ENCODE measurements around the gene CASP3.
"Not testable (repeated sequence)": the region's sequence is repeated elsewhere in the genome, so short reads cannot be mapped to it uniquely, and the experiment has no call there.

CASP3 gene

DNA sequence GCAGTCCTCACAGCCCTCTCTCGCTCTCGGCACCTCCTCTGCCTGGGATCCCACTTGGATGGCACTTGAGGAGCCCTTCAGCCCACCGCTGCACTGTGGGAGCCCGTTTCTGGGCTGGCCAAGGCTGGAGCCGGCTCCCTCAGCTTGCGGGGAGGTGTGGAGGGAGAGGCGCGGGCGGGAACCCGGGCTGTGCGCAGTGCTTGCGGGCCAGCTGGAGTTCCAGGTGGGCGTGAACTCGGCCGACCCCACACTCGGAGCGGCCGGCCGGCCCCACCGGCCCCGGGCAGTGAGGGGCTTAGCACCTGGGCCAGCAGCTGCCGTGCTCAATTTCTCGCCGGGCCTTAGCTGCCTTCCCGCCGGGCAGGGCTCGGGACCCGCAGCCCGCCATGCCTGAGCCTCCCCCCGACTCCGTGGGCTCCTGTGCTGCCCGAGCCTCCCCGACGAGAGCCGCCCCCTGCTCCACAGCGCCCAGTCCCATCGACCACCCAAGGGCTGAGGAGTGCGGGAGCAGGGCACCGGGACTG, 57.4 kb downstream of the CASP3 start:
- not testable (repeated sequence) for DNase-seq

- DNase-seq: no peak
Observed at GRCh38 chr4:184591070-184591677, 58.1 kb downstream of the CASP3 start.

DNA sequence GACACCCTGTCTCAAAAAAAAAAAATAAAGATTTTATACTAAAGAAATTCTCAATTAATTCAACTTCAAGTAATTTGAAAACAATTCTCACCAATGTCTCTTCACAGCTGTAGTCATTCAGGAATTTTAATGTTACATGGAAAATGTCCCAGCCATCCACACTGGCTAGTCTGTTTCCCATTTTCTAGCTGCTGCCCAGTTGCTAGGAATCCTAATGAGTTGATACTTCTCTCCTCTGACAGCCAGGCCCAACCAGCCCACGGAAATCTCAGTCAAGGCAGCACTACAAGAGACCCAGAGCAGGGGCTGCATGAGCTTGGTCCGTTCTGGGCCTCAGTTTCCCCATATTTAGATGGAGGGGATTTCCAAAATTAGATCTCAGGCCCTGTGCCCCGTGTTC, 59.1 kb downstream of the CASP3 start:
- DNase-seq: no peak

DNA sequence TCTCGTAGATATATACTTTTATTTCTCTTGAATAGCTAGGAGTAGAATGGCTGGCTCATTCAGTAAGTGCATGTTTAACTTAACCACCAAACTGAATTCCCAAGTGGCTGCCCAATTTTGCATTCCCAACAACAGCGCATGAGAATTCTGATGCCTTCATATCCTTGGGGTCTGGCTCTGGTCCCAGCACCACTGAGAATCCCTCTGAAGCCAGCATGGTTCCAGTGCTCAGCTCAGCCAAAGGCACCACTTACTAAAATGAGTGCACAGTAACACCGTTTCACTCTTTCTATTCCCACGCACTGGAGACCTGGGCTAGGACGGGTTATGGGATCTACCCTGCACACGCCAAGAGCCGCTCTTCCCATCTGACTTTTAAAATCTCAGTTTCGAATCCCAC, 60.4 kb downstream of the CASP3 start:
- DNase-seq: no peak

- no peak for DNase-seq
Observed at GRCh38 chr4:184587701-184588100, 61.5 kb downstream of the CASP3 start.

- no peak for DNase-seq
Observed at GRCh38 chr4:184587221-184587620, 62.0 kb downstream of the CASP3 start.

- DNase-seq: no peak
Observed at GRCh38 chr4:184583738-184584502, 65.3 kb downstream of the CASP3 start.

All from activated CD4-positive, alpha-beta T cell treated with anti-CD3 and anti-CD28 coated beads, Interleukin-2, Interleukin-6, amounts not matched to agents 100 ng/mL and 50 ng/mL, durations not matched to agents 16 hours and 8 hours (primary cell).